GM06990 (cell line): ENCODE measurements around the gene COL7A1.
"Not testable (repeated sequence)": the region's sequence is repeated elsewhere in the genome, so short reads cannot be mapped to it uniquely, and the experiment has no call there.

Experiments used
- DNase-seq: peaks from one replicate; pipeline ENCODE4 v3.0.0-alpha.2; 2011; ENCODE audit not compliant: insufficient read length; ENCODE audit errors: extremely low read depth
- H3K27me3 ChIP-seq: replicated peaks from 2 replicates; pipeline ENCODE4 v1.6.0; 2011; ENCODE audit warnings: low read length; ENCODE audit not compliant: control insufficient read depth, insufficient read depth
- H3K36me3 ChIP-seq: 2 replicates; pipeline ENCODE4 v1.5.1; 2011; ENCODE audit warnings: low read length; ENCODE audit not compliant: control insufficient read depth, insufficient read depth
- H3K4me3 ChIP-seq: replicated peaks from 2 replicates; pipeline ENCODE4 v1.5.1; 2011; ENCODE audit warnings: low read depth, mild to moderate bottlenecking, control low read depth, low read length
- TF ChIP-seq, protein P1 (sequence below): IDR thresholded peaks from 2 replicates; pipeline ENCODE4 v1.5.1; 2011; ENCODE audit warnings: low read length, control low read depth, mild to moderate bottlenecking, inconsistent platforms; ENCODE audit not compliant: insufficient read depth, poor library complexity, severe bottlenecking

COL7A1 gene

DNA sequence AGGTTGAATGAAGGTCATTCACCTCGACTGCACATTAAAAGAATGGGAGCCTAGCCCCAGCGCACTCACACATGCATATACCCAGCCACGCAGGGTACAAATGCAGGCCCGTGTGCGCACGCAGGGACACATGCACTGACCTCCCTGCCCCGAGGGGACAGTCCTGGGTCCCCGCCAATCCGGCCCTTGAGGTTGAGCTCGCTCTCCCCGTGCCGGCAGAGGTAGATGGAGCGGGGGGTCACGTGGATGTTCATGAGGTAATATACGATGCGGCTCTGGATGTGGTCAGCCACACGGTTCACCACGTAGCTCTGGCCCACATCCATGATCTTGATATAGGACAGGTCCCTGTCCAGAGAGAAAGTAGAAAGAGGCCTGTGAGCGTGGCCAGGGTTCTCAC lies 59.0 kb downstream of the COL7A1 start:
- TF ChIP-seq, protein P1, sequence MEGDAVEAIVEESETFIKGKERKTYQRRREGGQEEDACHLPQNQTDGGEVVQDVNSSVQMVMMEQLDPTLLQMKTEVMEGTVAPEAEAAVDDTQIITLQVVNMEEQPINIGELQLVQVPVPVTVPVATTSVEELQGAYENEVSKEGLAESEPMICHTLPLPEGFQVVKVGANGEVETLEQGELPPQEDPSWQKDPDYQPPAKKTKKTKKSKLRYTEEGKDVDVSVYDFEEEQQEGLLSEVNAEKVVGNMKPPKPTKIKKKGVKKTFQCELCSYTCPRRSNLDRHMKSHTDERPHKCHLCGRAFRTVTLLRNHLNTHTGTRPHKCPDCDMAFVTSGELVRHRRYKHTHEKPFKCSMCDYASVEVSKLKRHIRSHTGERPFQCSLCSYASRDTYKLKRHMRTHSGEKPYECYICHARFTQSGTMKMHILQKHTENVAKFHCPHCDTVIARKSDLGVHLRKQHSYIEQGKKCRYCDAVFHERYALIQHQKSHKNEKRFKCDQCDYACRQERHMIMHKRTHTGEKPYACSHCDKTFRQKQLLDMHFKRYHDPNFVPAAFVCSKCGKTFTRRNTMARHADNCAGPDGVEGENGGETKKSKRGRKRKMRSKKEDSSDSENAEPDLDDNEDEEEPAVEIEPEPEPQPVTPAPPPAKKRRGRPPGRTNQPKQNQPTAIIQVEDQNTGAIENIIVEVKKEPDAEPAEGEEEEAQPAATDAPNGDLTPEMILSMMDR = no peak
- no peaks in the 10 kb centered on the region; the same call in 1 of the 2 replicates for H3K36me3 ChIP-seq
- no peak for DNase-seq
- H3K4me3 ChIP-seq = no peak overlapping the region
- no peaks in the 10 kb centered on the region for H3K27me3 ChIP-seq

DNA sequence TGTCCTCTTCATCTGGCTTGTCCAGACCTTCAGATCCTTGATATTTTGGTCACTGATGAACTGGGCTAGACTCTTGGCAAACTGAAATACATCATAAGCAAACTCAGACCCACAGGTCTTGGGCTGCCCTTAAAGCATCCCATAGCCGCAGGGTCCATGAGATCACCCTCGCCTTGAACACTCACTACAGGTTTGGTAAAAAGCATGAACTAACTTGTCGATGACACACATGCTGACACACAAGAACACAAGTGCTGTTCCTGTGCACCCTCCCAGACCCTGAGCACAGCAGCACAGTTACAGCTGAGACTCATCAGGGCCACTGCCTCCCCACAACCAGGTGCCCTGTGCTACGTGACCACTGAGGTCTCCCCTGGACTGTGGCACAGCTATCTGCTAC lies 59.6 kb downstream of the COL7A1 start:
- no peak overlapping the region for H3K4me3 ChIP-seq
- no peak for DNase-seq
- H3K27me3 ChIP-seq = no peaks in the 10 kb centered on the region
- TF ChIP-seq, protein P1 = no peak
- no peaks in the 10 kb centered on the region; the same call in 1 of the 2 replicates for H3K36me3 ChIP-seq

DNA sequence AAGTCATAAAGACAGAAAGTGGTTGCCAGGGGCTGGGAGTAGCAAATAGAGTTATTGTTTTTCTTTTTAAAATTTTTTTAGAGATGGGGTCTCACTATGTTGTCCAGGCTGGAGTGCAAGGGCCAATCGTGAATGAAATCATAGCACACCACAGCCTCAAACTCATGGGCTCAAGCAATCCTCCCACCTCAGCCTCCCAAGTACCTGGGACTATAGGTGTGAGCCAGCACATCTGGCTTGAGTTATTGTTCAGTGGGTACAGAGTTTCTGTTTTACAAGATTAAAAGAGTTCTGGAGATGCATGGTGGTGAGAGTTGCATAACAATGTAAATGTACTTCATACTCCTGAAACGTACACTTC lies 62.2 kb downstream of the COL7A1 start:
- Histone ChIP-seq H3K36me3 (no peaks in the 10 kb centered on the region; the same call in 1 of the 2 replicates), H3K27me3 (no peaks in the 10 kb centered on the region), H3K4me3 (no peak overlapping the region)
- TF ChIP-seq, protein P1 = no peak
- no peak for DNase-seq

DNA sequence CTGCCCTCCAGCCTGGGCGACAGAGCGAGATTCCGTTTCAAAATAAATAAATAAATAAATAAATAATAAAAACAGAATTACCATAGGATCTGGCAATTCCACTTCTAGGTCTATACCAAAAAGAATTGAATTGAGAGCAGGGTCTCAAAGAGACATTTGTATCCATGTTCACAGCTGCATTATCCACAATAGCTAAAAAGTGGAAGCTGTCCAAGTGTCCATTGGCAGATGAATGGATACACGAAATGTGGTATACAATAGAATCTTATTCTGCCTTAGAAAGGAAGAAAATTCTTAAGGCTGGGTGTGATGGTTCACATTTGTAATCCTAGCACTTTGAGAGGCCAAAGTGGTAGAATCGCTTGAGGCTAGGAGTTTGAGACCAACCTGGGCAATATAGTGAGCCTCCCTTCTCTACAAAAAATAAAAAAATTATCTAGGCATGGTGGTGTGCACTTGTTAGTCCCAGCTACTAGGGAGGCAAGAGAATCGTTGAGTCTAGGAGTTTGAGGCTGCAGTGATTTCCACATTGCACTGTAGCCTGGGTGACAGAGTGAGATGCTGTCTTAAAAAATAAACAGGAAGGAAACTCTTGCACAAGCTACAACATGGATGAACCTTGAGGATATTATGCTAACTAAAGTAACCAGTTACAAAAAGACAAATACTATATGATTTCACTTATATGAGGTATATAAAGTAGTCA lies 62.7 kb downstream of the COL7A1 start:
- TF ChIP-seq, protein P1 = no peak
- H3K27me3 ChIP-seq = no peaks in the 10 kb centered on the region
- no peak overlapping the region for H3K4me3 ChIP-seq
- DNase-seq = no peak
- no peaks in the 10 kb centered on the region; the same call in 1 of the 2 replicates for H3K36me3 ChIP-seq

DNA sequence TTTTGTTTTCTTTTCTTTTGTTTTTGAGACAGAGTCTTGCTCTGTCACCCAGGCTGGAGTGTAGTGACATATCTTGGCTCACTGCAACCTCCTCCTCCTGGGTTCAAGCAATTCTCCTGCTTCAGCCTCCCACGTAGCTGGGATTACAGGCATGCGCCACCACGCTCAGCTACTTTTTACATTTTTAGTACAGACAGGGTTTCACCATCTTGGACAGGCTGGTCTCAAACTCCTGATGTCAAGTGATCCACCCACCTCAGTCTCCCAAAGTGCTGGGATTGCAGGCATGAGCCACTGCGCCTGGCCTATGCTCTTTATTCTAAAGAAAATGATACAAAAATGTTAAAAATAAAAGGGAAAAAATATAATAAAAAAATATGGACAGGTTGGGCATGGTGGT lies 64.4 kb downstream of the COL7A1 start:
- not testable (repeated sequence) for H3K36me3 ChIP-seq

DNA sequence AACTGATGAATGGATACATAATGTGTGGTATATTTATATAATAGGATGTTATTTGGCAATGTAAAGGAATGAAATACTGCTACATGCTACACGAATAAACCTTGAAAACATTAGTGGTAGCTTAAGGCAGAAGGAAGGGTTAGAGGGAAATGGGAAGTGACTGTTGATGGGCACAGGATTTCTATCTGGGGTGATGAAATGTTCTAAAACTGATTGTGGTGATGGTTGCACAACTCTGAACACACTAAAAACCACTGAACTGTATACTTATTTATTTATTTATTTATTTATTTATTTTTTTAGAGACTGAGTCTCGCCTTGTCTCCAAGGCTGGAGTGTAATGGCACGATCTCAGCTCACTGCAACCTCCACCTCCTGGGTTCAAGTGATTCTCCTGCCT lies 66.4 kb downstream of the COL7A1 start:
- TF ChIP-seq, protein P1 = no peak
- H3K36me3 ChIP-seq = 0 out of 2 replicates have a peak, but pooled peaks cover 1% of the 10 kb centered on the region
- no peaks in the 10 kb centered on the region for H3K27me3 ChIP-seq
- H3K4me3 ChIP-seq = no peak overlapping the region
- DNase-seq = no peak

More for the DNA sequence above, 64.4 kb downstream of the COL7A1 start:
- not testable (repeated sequence) for DNase-seq, H3K27me3 ChIP-seq, H3K4me3 ChIP-seq
